Type B pancreatic cell (in vitro differentiated cells): ENCODE measurements around the gene SHROOM3. TPM values are rescaled to one million over a fixed set of nuclear protein-coding genes. Genes with fewer than 3 reads are reported as not detected.
A peak's percentile ranks its signal among the peaks of the same experiment; 100 is the strongest.
"Not testable (repeated sequence)": the region's sequence is repeated elsewhere in the genome, so short reads cannot be mapped to it uniquely, and the experiment has no call there.

ENCODE experiments used
- DNase-seq: peaks from one replicate; pipeline ENCODE4 v3.0.0; 2021; ENCODE audit warnings: mixed read lengths; ENCODE audit not compliant: unreplicated experiment; ENCODE audit errors: extremely low spot score
- H3K27ac Mint-ChIP-seq: 2 replicates; pipeline ENCODE4 v1.8.0; 2021; ENCODE audit warnings: mild to moderate bottlenecking, mixed read lengths
- H3K27me3 Mint-ChIP-seq: 2 replicates; pipeline ENCODE4 v1.8.0; 2021; ENCODE audit warnings: mixed read lengths
- H3K36me3 Mint-ChIP-seq: 2 replicates; pipeline ENCODE4 v1.8.0; 2021; ENCODE audit warnings: mixed read lengths
- H3K4me1 Mint-ChIP-seq: one replicate; pipeline ENCODE4 v1.8.0; 2021; ENCODE audit warnings: mixed read lengths; ENCODE audit not compliant: unreplicated experiment
- H3K4me3 Mint-ChIP-seq: 2 replicates; pipeline ENCODE4 v1.8.0; 2021; ENCODE audit warnings: mild to moderate bottlenecking, mixed read lengths
- H3K9me3 Mint-ChIP-seq: 2 replicates; pipeline ENCODE4 v1.8.0; 2021; ENCODE audit warnings: mixed read lengths
- CTCF ChIP-seq: fragments of 200-600 bp; sonication (generic); conservative IDR thresholded peaks from 2 replicates; pipeline ENCODE4 v1.5.0; 2021; ENCODE audit warnings: antibody characterized with exemption, mild to moderate bottlenecking
- total RNA-seq: library from RNA; stranded (reverse); gene quantifications from 2 replicates; pipeline ENCODE4 v1.2.1, GENCODE V29; 2021; ENCODE audit warnings: low replicate concordance

SHROOM3 gene
- total RNA-seq, 1 donor from 2014 or later, result 38.6 TPM

DNA sequence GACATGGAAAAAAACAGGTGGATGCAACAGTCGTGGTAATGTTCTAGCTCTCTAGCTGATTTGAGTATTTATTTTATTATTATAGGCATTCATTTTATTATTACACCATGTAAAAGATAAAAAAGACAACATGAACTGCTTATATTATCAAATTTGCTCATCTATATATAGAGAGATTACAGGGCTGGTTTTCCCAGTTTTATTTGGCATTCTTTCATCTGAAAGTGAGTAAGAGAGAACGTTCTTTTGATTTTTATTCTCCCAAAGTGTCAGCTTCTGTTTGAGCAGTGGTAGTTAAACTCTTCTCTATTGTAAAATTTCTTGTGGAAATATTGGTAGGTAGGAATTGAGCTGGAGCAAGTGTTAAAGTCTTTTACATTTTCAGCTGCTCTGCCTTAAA lies 283.0 kb downstream of the SHROOM3 start:
- H3K27ac Mint-ChIP-seq, result no peak overlapping the region
- TF ChIP-seq CTCF, result no peak
- peaks cover 11% of the 10 kb centered on the region for H3K36me3 Mint-ChIP-seq
- peaks cover 17% of the 10 kb centered on the region for H3K4me1 Mint-ChIP-seq
- no peak for DNase-seq
- H3K27me3 Mint-ChIP-seq, result no peaks in the 10 kb centered on the region
- no peak overlapping the region for H3K4me3 Mint-ChIP-seq
- no peaks in the 10 kb centered on the region for H3K9me3 Mint-ChIP-seq

DNA sequence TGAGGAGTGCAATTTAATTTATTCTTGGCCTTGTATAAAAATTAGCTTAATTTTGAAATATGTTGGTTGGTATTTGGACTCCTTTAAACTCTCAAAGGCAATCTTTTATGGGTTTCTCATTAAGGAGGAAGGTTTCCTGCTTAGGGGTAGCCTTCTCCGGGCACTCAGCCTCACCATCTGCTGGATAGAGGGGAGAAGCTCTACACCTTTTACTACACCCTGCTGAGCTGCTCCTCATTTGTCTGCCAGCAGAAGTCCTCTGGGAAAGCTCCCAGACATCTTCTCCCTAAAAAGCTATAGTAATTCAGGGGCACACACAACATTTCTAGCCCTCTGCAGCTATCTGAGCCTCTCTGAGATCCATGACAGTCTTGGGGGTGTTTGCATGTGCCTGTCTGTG lies 283.8 kb downstream of the SHROOM3 start:
- Mint-ChIP-seq H3K27me3 (no peaks in the 10 kb centered on the region), H3K9me3 (no peaks in the 10 kb centered on the region), H3K4me3 (no peak overlapping the region), H3K36me3 (peaks cover 11% of the 10 kb centered on the region), H3K4me1 (peaks cover 24% of the 10 kb centered on the region), H3K27ac (no peak overlapping the region)
- no peak for TF ChIP-seq CTCF
- DNase-seq, result no peak

DNA sequence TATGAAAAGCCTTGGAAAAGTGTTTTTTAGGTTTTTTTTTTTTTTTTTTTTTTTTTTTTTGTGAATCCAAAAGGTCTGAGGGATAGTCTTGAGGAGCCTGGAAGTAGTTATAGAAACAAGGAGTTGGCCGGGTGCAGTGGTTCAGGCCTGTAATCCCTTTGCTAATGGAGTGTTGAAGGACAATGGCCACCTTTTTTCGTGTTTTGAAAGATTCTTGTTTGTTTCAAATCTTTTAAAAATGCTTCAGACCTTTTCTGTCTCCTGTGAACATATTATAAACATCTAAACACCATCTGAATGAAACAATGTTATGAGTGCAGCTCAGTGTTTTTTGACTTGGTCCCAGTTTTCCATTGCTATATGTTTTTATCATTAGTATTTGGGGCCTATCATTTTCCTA lies 285.1 kb downstream of the SHROOM3 start:
- Mint-ChIP-seq H3K27ac (no peak overlapping the region), H3K36me3 (peaks cover 11% of the 10 kb centered on the region), H3K4me1 (peaks cover 36% of the 10 kb centered on the region), H3K27me3 (no peaks in the 10 kb centered on the region), H3K9me3 (no peaks in the 10 kb centered on the region), H3K4me3 (no peak overlapping the region)
- TF ChIP-seq CTCF, result no peak
- no peak for DNase-seq

GRCh38 chr4:76722146-76722545 lies 287.1 kb downstream of the SHROOM3 start:
- H3K4me1 Mint-ChIP-seq, result peaks cover 33% of the 10 kb centered on the region
- DNase-seq, H3K27me3 Mint-ChIP-seq, H3K4me3 Mint-ChIP-seq, H3K27ac Mint-ChIP-seq, H3K9me3 Mint-ChIP-seq: not testable (repeated sequence)
- peaks cover 20% of the 10 kb centered on the region for H3K36me3 Mint-ChIP-seq

DNA sequence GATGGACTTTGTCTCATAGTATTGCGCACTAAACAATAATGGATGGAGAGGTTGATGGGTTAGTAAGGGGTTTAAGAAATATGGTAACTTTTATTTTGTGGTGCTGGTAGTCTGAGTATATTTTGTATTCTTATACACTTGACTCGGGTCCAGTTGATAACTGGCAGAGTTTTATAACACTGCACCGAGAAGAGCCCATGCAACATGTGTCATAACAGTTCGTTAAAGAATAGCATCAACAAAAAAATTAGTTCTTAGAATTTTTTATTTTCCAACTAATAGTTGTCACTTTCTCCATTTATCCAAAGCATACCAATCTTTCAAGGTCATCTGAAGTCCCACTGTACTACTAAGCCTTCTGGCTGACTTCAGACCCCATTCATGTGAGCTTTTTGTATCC lies 287.8 kb downstream of the SHROOM3 start:
- no peak overlapping the region for H3K27ac Mint-ChIP-seq
- no peaks in the 10 kb centered on the region for H3K9me3 Mint-ChIP-seq
- no peak overlapping the region for H3K4me3 Mint-ChIP-seq
- no peaks in the 10 kb centered on the region for H3K27me3 Mint-ChIP-seq
- no peak for DNase-seq
- peaks cover 31% of the 10 kb centered on the region for H3K4me1 Mint-ChIP-seq
- no peak for TF ChIP-seq CTCF
- H3K36me3 Mint-ChIP-seq, result peaks cover 20% of the 10 kb centered on the region

GRCh38 chr4:76723373-76723772 lies 288.3 kb downstream of the SHROOM3 start:
- peaks cover 33% of the 10 kb centered on the region for H3K4me1 Mint-ChIP-seq
- no peaks in the 10 kb centered on the region for H3K27me3 Mint-ChIP-seq
- no peaks in the 10 kb centered on the region for H3K9me3 Mint-ChIP-seq
- TF ChIP-seq CTCF, result no peak
- no peak for DNase-seq
- H3K36me3 Mint-ChIP-seq, result peaks cover 23% of the 10 kb centered on the region
- no peak overlapping the region for H3K4me3 Mint-ChIP-seq
- peak overlapping the region; percentile 29 for H3K27ac Mint-ChIP-seq
